Fibroblast of lung (primary cell): ENCODE measurements around the gene EIF4G1.

Source experiments
- CTCF ChIP-seq, 2 donors: IDR thresholded peaks in 1 of 2; conservative IDR thresholded peaks in 1 of 2; 1 replicate in 1 of 2; 2 replicates in 1 of 2; pipeline ENCODE4 v1.5.1; 2011 to 2012; ENCODE audit warnings: low read length in 2 of 2, control low read depth in 1 of 2, inconsistent platforms in 1 of 2, low read depth in 1 of 2, mild to moderate bottlenecking in 1 of 2
- EZH2 ChIP-seq: IDR thresholded peaks from 2 replicates; pipeline ENCODE4 v1.5.1; 2012; ENCODE audit warnings: low read length, control low read depth, mild to moderate bottlenecking; ENCODE audit errors: missing control alignments

GRCh38 chr3:184345317-184346144, 31.1 kb downstream of the EIF4G1 start:
- TF ChIP-seq EZH2 (no peak), CTCF (conservative IDR thresholded peaks at IDR 0.05 in 1 of 2, IDR thresholded peaks at IDR 0.05 in 1 of 2; ENCODE audit: low read depth in 1 of 2, low read length in 2 of 2) (peak; percentile 24 to 54)
